Mesodermal cell (in vitro differentiated cells): Measurements from ENCODE around the gene RGS17.

ENCODE experiments used
- H3K27ac ChIP-seq: 2 replicates; pipeline ENCODE4 v1.7.0; 2013; ENCODE audit warnings: mild to moderate bottlenecking, low read depth, low read length, moderate library complexity; ENCODE audit not compliant: severe bottlenecking
- H3K36me3 ChIP-seq: 2 replicates; pipeline ENCODE4 v1.7.1; 2013; ENCODE audit warnings: mild to moderate bottlenecking, low read length, moderate library complexity; ENCODE audit not compliant: control insufficient read depth, insufficient read depth
- H3K4me1 ChIP-seq: one replicate; pipeline ENCODE4 v1.7.1; 2013; ENCODE audit warnings: mild to moderate bottlenecking, low read length; ENCODE audit not compliant: insufficient read depth, control insufficient read depth, poor library complexity, severe bottlenecking
- H3K4me3 ChIP-seq: 2 replicates; pipeline ENCODE4 v1.7.0; 2013; ENCODE audit warnings: low read length, control low read depth, mild to moderate bottlenecking; ENCODE audit not compliant: insufficient read depth, poor library complexity, severe bottlenecking; ENCODE audit errors: extremely low read depth
- H3K9me3 ChIP-seq: 2 replicates; pipeline ENCODE4 v1.7.1; 2013; ENCODE audit warnings: mild to moderate bottlenecking, low read length, moderate library complexity; ENCODE audit not compliant: control insufficient read depth
- WGBS, 2 experiments: methylation state at CpG; one replicate each; pipeline ENCODE4 v1.1.5; 2013; ENCODE audit warnings: missing lambda C conversion rate in 2 of 2; ENCODE audit not compliant: insufficient coverage in 2 of 2; 5-methylcytosine and 5-hydroxymethylcytosine counted together

RGS17 gene

GRCh38 chr6:153059311-153059710, 71.8 kb downstream of the RGS17 start:
- Histone ChIP-seq H3K4me1 (no peaks in the 10 kb centered on the region), H3K36me3 (no peaks in the 10 kb centered on the region), H3K9me3 (no peaks in the 10 kb centered on the region), H3K27ac (no peak overlapping the region), H3K4me3 (no peak overlapping the region)

GRCh38 chr6:153058909-153059308, 72.2 kb downstream of the RGS17 start:
- Histone ChIP-seq H3K36me3 (no peaks in the 10 kb centered on the region), H3K4me3 (no peak overlapping the region), H3K27ac (no peak overlapping the region), H3K4me1 (no peaks in the 10 kb centered on the region), H3K9me3 (no peaks in the 10 kb centered on the region)
- 55 to 61% methylated on average over 2 of the region's 4 CpGs for WGBS, 2 experiments

GRCh38 chr6:153058291-153058690, 72.8 kb downstream of the RGS17 start:
- no peaks in the 10 kb centered on the region for H3K36me3 ChIP-seq
- H3K9me3 ChIP-seq = no peaks in the 10 kb centered on the region
- H3K4me3 ChIP-seq = no peak overlapping the region
- H3K4me1 ChIP-seq = no peaks in the 10 kb centered on the region
- H3K27ac ChIP-seq = no peak overlapping the region
- WGBS, 2 experiments = no CpG with 5 or more reads among the region's 4 CpGs

DNA sequence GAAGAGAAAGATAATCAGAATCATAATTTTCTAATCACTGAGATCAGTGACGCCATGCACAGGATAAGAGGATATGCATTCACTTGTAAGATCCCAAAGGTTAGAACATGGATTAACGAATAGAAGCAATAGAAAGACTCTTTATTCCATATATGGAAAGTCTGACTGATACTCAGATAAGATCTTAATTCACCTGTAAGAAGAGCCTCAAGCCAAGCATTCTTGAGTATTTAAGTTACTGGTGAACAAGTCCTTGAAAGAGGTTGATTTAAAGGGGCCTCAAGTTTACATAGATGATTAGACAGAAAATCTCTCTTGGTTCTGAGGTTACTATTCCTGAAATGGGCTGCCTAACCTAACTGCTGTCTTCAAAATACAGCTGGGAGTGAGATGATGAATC, 74.8 kb downstream of the RGS17 start:
- no peaks in the 10 kb centered on the region for H3K36me3 ChIP-seq
- no peaks in the 10 kb centered on the region for H3K4me1 ChIP-seq
- no peaks in the 10 kb centered on the region for H3K9me3 ChIP-seq
- H3K27ac ChIP-seq = no peak overlapping the region
- WGBS, 2 experiments = no CpG with 5 or more reads among the region's 2 CpGs
- no peak overlapping the region for H3K4me3 ChIP-seq

- Histone ChIP-seq H3K9me3 (no peaks in the 10 kb centered on the region), H3K4me1 (no peaks in the 10 kb centered on the region), H3K4me3 (no peak overlapping the region), H3K27ac (no peak overlapping the region), H3K36me3 (no peaks in the 10 kb centered on the region)
These were observed 79.3 kb downstream of the RGS17 start for GRCh38 chr6:153051801-153052200.

DNA sequence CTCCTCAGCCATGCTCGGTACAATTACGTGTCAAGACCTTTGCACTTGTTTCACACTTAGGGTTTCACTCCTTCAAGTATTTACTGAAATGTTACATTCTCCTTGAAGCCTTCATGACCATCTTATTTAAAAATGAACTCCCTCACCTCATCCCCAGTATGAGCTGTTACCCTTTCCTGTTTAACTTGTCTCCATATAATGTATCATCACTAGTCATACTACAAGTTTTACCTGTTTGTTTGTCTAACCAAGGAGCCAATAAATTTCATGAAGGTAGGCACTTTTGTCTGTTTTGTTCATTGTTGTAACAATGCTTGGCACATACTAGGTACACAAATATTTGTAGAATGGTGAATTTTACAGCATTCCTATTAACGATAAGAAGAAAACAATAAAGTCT, 82.5 kb downstream of the RGS17 start:
- Histone ChIP-seq H3K27ac (no peak overlapping the region), H3K4me1 (no peaks in the 10 kb centered on the region), H3K9me3 (no peaks in the 10 kb centered on the region), H3K4me3 (no peak overlapping the region), H3K36me3 (no peaks in the 10 kb centered on the region)
- 50 to 90% methylated on average over 2 of the region's 3 CpGs for WGBS, 2 experiments

- Histone ChIP-seq H3K27ac (no peak overlapping the region), H3K9me3 (no peaks in the 10 kb centered on the region), H3K4me1 (no peaks in the 10 kb centered on the region), H3K36me3 (no peaks in the 10 kb centered on the region), H3K4me3 (no peak overlapping the region)
- 83 to 88% methylated on average over 1 of the region's 2 CpGs for WGBS, 2 experiments
These were observed 83.7 kb downstream of the RGS17 start for GRCh38 chr6:153047386-153047785.

GRCh38 chr6:153045271-153045670, 85.8 kb downstream of the RGS17 start:
- Histone ChIP-seq H3K9me3 (no peaks in the 10 kb centered on the region), H3K4me1 (no peaks in the 10 kb centered on the region), H3K27ac (no peak overlapping the region)

GRCh38 chr6:153044295-153044694, 86.8 kb downstream of the RGS17 start:
- Histone ChIP-seq H3K4me3 (no peak overlapping the region), H3K27ac (no peak overlapping the region), H3K36me3 (peaks cover 5% of the 10 kb centered on the region), H3K4me1 (no peaks in the 10 kb centered on the region), H3K9me3 (no peaks in the 10 kb centered on the region)
- 92% methylated on average over 2 of the region's 4 CpGs; no CpG with 5 or more reads in 1 of the 2 experiments for WGBS, 2 experiments

More at GRCh38 chr6:153045271-153045670, 85.8 kb downstream of the RGS17 start:
- Histone ChIP-seq H3K4me3 (no peak overlapping the region), H3K36me3 (peaks cover 5% of the 10 kb centered on the region)

DNA sequence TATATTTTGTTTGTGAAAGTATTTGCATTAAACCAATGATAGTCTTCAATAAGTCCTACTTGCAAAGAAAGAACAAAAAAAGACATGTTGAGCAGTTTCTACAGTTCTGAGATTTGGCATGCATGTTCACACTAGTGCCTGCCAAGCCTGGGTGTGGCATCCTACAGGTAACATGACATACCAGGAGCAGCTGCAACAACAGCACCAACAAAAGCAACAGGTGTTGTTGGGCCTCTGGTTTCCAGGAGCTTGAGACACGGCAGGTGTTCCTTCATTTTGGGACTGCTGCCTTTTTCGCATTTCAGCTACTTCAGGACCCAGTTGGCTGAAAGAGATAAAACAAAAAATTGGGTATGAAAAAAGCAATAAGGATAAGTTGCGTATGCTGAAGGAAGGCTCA, 87.4 kb downstream of the RGS17 start:
- Histone ChIP-seq H3K36me3 (peaks cover 5% of the 10 kb centered on the region), H3K9me3 (no peaks in the 10 kb centered on the region), H3K4me1 (no peaks in the 10 kb centered on the region), H3K27ac (no peak overlapping the region), H3K4me3 (no peak overlapping the region)
- 92 to 100% methylated on average over 2 to 3 of the region's 3 CpGs for WGBS, 2 experiments

DNA sequence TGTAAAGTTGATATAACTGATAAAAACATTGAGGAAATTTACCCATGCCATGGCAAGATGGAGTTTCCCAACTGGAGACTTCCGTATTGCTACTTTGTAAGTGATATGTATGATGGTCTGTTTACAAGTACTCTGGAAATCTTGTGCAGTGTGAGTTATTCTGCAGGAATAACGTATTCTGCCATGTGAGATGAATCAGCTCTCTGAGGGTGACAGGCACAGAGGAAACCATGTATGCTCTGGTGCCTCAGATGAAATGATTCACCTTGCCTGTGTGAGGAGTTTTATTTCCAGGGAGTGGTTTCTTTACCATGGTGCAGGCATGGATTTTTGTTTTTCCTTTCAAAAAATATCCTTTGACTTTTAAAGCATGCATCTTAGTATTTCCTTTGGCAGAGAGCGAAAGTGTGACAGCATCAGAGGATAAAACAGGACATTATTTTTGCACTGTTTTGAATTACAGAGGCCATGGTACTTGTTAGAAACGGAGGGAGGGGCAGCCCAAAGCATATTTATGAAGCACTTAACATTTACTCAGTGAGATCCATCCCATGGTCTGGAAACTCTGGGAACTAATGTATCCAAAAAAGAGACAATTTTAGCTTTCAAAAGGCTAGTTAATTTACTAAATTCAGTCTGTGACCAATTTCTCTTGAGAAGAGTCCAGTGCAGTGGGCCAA, 92.6 kb downstream of the RGS17 start:
- no peak overlapping the region for H3K4me3 ChIP-seq
- 85 to 92% methylated on average over 2 to 4 of the region's 4 CpGs for WGBS, 2 experiments
- H3K9me3 ChIP-seq = no peaks in the 10 kb centered on the region
- H3K4me1 ChIP-seq = no peaks in the 10 kb centered on the region
- no peak overlapping the region for H3K27ac ChIP-seq
- H3K36me3 ChIP-seq = peaks cover 5% of the 10 kb centered on the region
